Body of pancreas (tissue), 4 donors: ENCODE measurements around the gene SLC22A3. TPM values are rescaled to one million over a fixed set of nuclear protein-coding genes. Genes with fewer than 3 reads are reported as not detected.

Experiments
- ATAC-seq: fragments of 150-250 bp; one replicate; pipeline ENCODE4 v1.9.1; 2016
- DNase-seq, 4 donors: peaks; one replicate each; pipeline ENCODE4 v3.0.0-alpha.2; 2019
- H3K27ac ChIP-seq, 4 donors: fragments of 200-600 bp; sonication (generic); 1 replicate in 3 of 4; 2 replicates in 1 of 4; pipeline versions ENCODE4 v1.5.1 to v1.6.1; 2016 to 2019; ENCODE audit warnings: mild to moderate bottlenecking in 1 of 4, mixed read lengths in 1 of 4, moderate library complexity in 1 of 4
- H3K27me3 ChIP-seq, 2 donors: fragments of 200-600 bp; sonication (generic); one replicate each; pipeline ENCODE4 v1.6.0; 2016; ENCODE audit warnings: mild to moderate bottlenecking in 1 of 2
- H3K36me3 ChIP-seq, 2 donors: fragments of 200-600 bp; sonication (generic); replicated peaks in 1 of 2; 2 replicates each; pipeline ENCODE4 v1.5.1; 2016; ENCODE audit warnings: low read depth in 2 of 2; ENCODE audit not compliant: insufficient read depth in 1 of 2
- H3K4me1 ChIP-seq: fragments of 200-600 bp; sonication (generic); one replicate; pipeline ENCODE4 v1.6.0; 2016
- H3K4me3 ChIP-seq, 2 donors: fragments of 200-600 bp; sonication (generic); 1 replicate in 1 of 2; 2 replicates in 1 of 2; pipeline ENCODE4 v1.5.1; 2016 to 2019
- H3K9me3 ChIP-seq, 3 donors: fragments of 200-600 bp; sonication (generic); 1 replicate in 2 of 3; 2 replicates in 1 of 3; pipeline ENCODE4 v1.5.1; 2016
- POLR2A ChIP-seq, 3 donors: fragments of 450-650 bp; IDR thresholded peaks; one replicate each; pipeline ENCODE4 v1.6.1; 2016; ENCODE audit warnings: antibody characterized with exemption in 3 of 3, mild to moderate bottlenecking in 2 of 3
- WGBS, 2 donors: methylation state at CpG; one replicate each; pipeline ENCODE4 v1.1.5; 2017; 5-methylcytosine and 5-hydroxymethylcytosine counted together
- intact Hi-C: fragments of 100-400 bp; cut with DNase I; formaldehyde crosslinking; loops from one replicate; pipeline ENCODE4 v1.15.1; 2023
- total RNA-seq, 2 donors: library from RNA; depleted of rRNA; stranded (reverse); fragments of >200 nt; gene quantifications; one replicate each; pipeline ENCODE4 v1.1.0, GENCODE V29; 2016
- TF ChIP-seq, protein P1 (sequence below), 7 experiments: fragments of 450-650 bp in 4 of 7; fragments of 200-600 bp in 3 of 7; sonication (generic) in 3 of 7; IDR thresholded peaks; one replicate each; pipeline ENCODE4 v1.5.1; 2016 to 2019; ENCODE audit warnings: antibody characterized with exemption in 7 of 7

Gene SLC22A3
- total RNA-seq, 2 donors from 2014 or later: 4.9 TPM; not detected in 1

GRCh38 chr6:160353950-160354496 lies 5.8 kb downstream of the SLC22A3 start:
- H3K27ac ChIP-seq: no peak overlapping the region
- intact Hi-C loops: no loop called here
- no peak overlapping the region for H3K4me3 ChIP-seq
- no peak for TF ChIP-seq POLR2A (IDR thresholded peaks at IDR 0.05)
- TF ChIP-seq, protein P1, sequence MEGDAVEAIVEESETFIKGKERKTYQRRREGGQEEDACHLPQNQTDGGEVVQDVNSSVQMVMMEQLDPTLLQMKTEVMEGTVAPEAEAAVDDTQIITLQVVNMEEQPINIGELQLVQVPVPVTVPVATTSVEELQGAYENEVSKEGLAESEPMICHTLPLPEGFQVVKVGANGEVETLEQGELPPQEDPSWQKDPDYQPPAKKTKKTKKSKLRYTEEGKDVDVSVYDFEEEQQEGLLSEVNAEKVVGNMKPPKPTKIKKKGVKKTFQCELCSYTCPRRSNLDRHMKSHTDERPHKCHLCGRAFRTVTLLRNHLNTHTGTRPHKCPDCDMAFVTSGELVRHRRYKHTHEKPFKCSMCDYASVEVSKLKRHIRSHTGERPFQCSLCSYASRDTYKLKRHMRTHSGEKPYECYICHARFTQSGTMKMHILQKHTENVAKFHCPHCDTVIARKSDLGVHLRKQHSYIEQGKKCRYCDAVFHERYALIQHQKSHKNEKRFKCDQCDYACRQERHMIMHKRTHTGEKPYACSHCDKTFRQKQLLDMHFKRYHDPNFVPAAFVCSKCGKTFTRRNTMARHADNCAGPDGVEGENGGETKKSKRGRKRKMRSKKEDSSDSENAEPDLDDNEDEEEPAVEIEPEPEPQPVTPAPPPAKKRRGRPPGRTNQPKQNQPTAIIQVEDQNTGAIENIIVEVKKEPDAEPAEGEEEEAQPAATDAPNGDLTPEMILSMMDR (IDR thresholded peaks at IDR 0.05): no peak
- H3K4me1 ChIP-seq: peaks cover 5% of the 10 kb centered on the region
- 74 to 82% methylated on average over 2 of the region's 2 CpGs for WGBS, 2 donors
- H3K27me3 ChIP-seq: peaks cover 0 to 1% of the 10 kb centered on the region in 2 donors
- DNase-seq (no peak), ATAC-seq (no peak)
- no peaks in the 10 kb centered on the region for H3K36me3 ChIP-seq
- no peaks in the 10 kb centered on the region for H3K9me3 ChIP-seq

GRCh38 chr6:160355001-160355400 lies 6.8 kb downstream of the SLC22A3 start:
- H3K27me3 ChIP-seq: no peaks in the 10 kb centered on the region
- H3K36me3 ChIP-seq: no peaks in the 10 kb centered on the region
- no peak for TF ChIP-seq POLR2A (IDR thresholded peaks at IDR 0.05)
- TF ChIP-seq, protein P1 (IDR thresholded peaks at IDR 0.05): no peak
- no peak overlapping the region for H3K27ac ChIP-seq
- WGBS, 2 donors: 77 to 87% methylated on average over 7 of the region's 7 CpGs
- no peaks in the 10 kb centered on the region for H3K9me3 ChIP-seq
- ATAC-seq: no peak
- no peak for DNase-seq
- H3K4me3 ChIP-seq: no peak overlapping the region
- intact Hi-C loops: no loop called here
- H3K4me1 ChIP-seq: no peaks in the 10 kb centered on the region

DNA sequence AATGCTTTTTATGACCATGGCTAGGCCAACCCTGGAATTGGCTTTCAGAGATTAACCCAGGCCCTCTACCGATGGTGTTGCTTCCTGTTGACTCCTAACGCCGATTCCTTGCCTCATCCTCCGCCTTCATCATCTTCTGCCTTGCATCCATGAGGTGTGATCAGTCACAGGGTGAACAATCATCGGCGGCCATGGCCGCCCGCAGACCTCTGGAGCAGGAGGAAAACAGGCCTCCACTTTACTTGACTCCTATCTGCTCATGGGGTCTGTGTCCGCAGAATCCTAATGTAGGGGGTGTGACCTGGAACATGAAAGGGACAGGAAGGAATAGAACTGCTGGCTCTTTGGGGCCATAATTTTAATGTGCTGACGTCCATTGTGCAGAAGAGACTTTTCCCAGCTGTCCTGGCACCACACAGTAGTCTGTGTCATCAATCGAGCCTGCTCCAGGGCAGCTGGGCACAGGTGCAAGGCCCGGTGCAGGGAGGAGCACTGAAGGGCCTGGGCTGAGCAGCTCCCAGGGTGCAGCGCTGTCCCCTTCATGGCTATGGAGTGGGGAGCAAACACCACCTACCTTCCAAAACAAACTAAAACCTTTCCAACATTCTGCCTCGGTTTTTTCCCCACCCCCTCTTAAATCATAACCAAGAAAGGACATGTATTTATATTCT lies 8.0 kb downstream of the SLC22A3 start:
- Histone ChIP-seq H3K4me1 (no peaks in the 10 kb centered on the region), H3K36me3 (no peaks in the 10 kb centered on the region), H3K27me3 (no peaks in the 10 kb centered on the region), H3K9me3 (no peaks in the 10 kb centered on the region), H3K27ac (no peak overlapping the region), H3K4me3 (no peak overlapping the region)
- TF ChIP-seq, protein P1 (IDR thresholded peaks at IDR 0.05): no peak
- TF ChIP-seq POLR2A (IDR thresholded peaks at IDR 0.05): no peak
- ATAC-seq (no peak), DNase-seq (no peak)
- intact Hi-C loops: no loop called here
- 78 to 81% methylated on average over 14 of the region's 14 CpGs for WGBS, 2 donors

DNA sequence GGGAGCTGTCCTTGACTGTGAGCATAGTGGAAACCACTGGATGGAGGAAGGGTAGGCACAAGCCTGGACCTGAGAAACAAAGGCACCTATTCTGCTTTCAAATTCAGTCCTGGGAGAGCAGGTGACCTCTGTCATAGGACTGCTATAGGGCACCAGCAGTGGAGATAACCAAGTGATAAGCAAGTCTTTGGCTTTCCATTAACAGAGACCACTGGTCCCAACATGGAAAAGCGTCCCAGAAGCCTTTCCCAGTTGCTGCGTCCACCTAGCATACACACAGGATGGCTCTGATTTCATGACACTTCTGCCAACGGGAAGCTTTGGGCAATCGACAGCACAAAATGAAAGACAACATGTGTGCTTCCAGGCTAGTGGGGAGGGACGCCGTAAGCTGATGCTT lies 8.9 kb downstream of the SLC22A3 start:
- intact Hi-C loops: no loop called here
- Histone ChIP-seq H3K4me3 (no peak overlapping the region), H3K4me1 (no peaks in the 10 kb centered on the region), H3K9me3 (no peaks in the 10 kb centered on the region), H3K27me3 (no peaks in the 10 kb centered on the region), H3K36me3 (no peaks in the 10 kb centered on the region), H3K27ac (no peak overlapping the region)
- DNase-seq (no peak), ATAC-seq (no peak)
- WGBS, 2 donors: 44 to 52% methylated on average over 5 to 6 of the region's 6 CpGs
- TF ChIP-seq, protein P1 (IDR thresholded peaks at IDR 0.05): no peak
- TF ChIP-seq POLR2A (IDR thresholded peaks at IDR 0.05): no peak
